ENCODE measurements around the gene DIO2. TPM values are rescaled to one million over a fixed set of nuclear protein-coding genes. Genes with fewer than 3 reads are reported as not detected.

The DIO2 gene
- total RNA-seq, 1 experiment from 2014 or later: 16.0 TPM

DNA sequence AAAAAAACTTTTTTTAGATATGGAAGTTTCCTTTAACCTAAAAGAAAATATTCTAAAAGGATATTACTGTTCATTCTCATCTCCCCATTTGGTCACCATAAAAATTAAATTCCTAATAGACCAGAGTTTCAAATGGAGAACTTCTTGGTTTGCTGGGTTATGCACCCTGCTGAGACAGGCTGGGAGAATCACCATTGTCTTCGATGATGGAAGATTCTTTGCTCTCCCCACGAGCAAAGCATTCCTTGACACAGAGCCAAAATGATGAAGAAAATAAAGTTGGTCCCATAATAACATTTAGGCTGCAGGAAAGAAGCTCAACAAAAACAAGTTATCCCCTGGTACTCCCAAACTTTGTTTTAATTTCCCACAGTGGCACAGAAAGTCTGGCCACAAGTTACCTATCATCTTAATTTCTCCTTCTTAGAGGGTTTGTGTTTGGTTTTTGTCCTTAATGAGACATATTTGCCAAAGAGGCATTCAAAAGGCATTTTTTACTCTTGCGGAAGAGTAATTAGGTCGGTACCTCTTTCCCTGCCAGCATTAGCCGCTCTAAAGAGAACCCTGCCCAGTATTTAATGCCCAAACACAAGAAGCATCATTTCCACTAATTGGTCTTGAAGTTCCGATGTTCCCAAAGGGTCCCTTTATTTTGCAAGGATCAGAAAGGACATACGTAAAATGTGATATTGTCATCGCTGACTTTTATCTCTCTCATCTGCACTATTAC is 4.8 kb downstream of the DIO2 start:
- Histone ChIP-seq H3K4me3 (no peak overlapping the region), H3K36me3 (no peaks in the 10 kb centered on the region), H3K27ac (no peak overlapping the region), H3K27me3 (no peaks in the 10 kb centered on the region), H3K4me1 (no peaks in the 10 kb centered on the region), H3K9me3 (replicated peaks) (no peaks in the 10 kb centered on the region)
- no peak for DNase-seq

DNA sequence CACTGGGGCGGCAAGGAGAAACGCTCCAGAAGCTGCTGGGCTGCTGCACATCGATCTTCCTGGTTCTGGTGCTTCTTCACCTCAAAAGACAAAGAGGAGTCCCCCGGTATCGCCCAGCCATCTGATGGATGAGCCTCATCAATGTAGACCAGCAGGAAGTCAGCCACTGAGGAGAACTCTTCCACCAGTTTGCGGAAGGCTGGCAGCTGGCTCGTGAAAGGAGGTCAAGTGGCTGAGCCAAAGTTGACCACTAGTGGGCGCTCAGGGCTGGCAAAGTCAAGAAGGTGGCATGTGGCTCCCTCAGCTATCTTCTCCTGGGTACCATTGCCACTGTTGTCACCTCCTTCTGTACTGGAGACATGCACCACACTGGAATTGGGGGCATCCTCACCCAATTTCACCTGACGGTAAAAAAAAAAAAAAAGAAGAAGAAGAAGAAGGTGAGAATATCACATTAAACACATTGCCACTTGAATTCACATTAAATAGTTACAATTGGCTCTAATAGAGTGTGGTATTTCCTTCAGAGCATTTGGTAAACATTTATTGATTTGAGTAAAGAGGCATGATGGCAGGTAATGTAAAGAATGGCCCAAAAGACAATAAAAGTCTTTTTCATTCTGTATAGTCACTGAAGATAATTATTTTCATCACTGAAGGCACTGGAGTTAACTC is 8.3 kb downstream of the DIO2 start:
- peak in 1 of 2 experiments; percentile 12 for DNase-seq
- H3K4me3 ChIP-seq: no peak overlapping the region
- H3K4me1 ChIP-seq: no peaks in the 10 kb centered on the region
- no peak overlapping the region for H3K27ac ChIP-seq
- H3K9me3 ChIP-seq (replicated peaks): no peaks in the 10 kb centered on the region
- H3K27me3 ChIP-seq: no peaks in the 10 kb centered on the region
- 0 out of 2 replicates have a peak, but pooled peaks cover 5% of the 10 kb centered on the region for H3K36me3 ChIP-seq

DNA sequence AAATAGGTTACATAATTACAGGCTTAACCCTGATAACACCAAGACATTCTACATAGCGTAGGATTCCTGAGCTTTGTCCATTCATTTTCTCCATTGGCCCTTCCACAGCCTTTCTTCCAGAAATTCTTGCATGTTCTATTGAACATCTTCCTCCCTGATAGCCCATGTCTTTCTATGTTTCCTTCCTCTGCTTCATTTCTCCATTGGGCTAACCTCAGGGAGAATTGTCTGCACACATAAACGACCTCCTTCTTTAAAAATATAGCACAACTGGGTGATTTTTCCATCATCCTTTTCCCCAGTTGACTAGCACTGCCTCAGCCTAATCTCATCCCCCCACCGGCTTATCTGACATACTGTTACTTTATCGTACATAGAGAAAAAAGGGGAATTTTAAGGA is 11.2 kb downstream of the DIO2 start:
- no peaks in the 10 kb centered on the region for H3K4me1 ChIP-seq
- 0 out of 2 replicates have a peak, but pooled peaks cover 5% of the 10 kb centered on the region for H3K36me3 ChIP-seq
- no peaks in the 10 kb centered on the region for H3K9me3 ChIP-seq (replicated peaks)
- DNase-seq: no peak
- no peaks in the 10 kb centered on the region for H3K27me3 ChIP-seq
- H3K27ac ChIP-seq: no peak overlapping the region
- H3K4me3 ChIP-seq: no peak overlapping the region

DNA sequence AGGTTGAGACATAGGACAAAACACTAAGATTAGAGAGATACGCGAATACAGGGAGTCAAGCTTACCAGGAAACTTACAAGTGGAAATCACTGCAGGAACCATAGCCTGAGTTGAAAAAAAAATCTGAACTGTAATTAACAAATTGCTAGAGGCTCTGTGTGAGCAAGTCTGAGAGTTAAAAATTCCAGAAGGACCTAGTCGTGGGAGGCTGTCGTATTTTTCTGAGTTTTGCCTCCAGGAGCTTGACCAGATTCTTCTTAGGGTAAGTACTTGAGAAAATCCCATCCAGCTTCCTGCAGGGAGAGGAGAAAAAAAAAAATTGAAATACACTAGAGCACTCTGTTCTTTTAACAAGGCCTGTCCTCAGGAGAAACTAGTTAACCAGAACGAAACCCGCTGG is 22.7 kb downstream of the DIO2 start:
- Histone ChIP-seq H3K27ac (no peak overlapping the region), H3K9me3 (replicated peaks) (no peaks in the 10 kb centered on the region), H3K4me3 (no peak overlapping the region), H3K36me3 (no peaks in the 10 kb centered on the region), H3K27me3 (no peaks in the 10 kb centered on the region), H3K4me1 (no peaks in the 10 kb centered on the region)
- DNase-seq: no peak

DNA sequence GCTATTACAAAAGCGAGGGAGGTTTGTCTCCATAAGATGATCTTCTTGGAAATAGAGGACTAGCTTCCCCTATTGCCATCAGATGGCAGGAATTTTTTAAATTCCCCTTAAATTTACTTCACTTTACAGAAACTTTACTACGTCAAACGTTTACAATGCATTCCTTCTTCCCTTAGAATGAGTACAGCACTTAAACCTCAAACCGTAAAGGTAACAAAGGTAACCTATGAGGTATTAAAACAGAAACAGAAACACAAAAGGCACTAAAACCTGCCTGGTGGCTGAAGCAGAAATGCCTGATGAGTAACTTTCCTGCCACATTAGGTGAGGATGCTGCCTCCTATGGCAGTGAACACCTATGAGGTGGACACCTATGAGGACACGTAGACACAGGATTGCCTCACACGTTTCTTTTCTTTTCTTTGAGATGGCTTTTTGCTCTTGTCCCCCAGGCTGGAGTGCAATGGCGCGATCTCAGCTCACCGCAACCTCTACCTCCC is 25.0 kb downstream of the DIO2 start:
- Histone ChIP-seq H3K4me3 (no peak overlapping the region), H3K9me3 (replicated peaks) (no peaks in the 10 kb centered on the region), H3K27me3 (no peaks in the 10 kb centered on the region), H3K4me1 (no peaks in the 10 kb centered on the region), H3K36me3 (no peaks in the 10 kb centered on the region), H3K27ac (no peak overlapping the region)
- no peak for DNase-seq

DNA sequence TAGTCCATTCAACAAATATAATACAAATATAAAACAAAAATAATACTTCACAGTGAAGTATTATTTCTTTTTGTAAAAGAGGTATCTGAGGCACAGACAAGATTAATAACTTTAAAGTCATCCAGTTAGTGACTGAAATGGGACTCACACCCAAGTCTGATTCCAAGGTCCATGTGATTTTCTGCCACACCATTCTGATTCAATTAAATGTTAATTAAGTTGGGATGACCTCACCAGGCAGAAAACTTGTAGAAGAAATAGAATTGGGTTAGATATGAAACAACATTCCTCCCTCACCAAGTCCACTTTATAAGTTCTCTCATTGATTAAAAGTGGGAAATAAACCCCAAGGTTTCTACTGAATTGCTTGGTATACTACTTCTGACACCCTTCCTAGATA is 34.4 kb downstream of the DIO2 start:
- H3K4me1 ChIP-seq: peaks cover 2% of the 10 kb centered on the region; the same call in 1 of the 2 replicates
- H3K36me3 ChIP-seq: no peaks in the 10 kb centered on the region
- DNase-seq: no peak
- no peaks in the 10 kb centered on the region for H3K27me3 ChIP-seq
- no peak overlapping the region for H3K27ac ChIP-seq
- H3K4me3 ChIP-seq: no peak overlapping the region
- H3K9me3 ChIP-seq (replicated peaks): no peaks in the 10 kb centered on the region; the same call in 1 of the 2 replicates

DNA sequence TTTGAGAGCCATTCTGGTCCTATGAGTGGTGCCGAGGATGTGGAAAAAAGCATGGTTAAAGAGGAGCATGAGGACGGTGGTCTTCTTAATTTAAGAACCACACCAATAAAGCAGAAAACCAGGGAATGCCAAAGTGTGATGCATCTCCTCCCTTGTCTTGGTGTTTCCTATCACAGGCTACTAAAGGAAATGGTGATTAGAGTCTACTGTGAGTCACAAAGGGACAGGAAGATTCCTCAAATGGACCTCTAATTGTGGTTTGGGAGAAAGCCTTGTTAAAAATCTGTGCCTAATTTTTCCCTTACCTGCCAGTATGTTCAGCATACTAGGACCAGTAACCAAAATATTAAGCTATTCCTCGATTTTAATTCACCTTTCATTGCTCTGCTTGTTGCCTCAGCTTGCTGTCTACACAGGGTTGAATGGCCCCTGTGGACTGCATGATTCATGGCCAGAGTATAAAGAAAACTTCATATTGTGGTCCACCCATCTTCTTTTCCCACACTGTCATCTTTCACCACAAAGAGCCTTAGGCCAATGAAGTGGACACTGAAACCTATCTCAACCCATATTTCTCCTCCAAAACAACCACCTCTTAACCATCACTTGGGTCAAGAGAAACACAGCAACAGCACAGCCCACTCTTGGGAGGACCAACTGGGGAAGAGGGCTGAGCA is 38.8 kb downstream of the DIO2 start:
- DNase-seq: no peak
- H3K4me1 ChIP-seq: peaks cover 2% of the 10 kb centered on the region; the same call in 1 of the 2 replicates
- H3K27ac ChIP-seq: no peak overlapping the region
- no peaks in the 10 kb centered on the region; the same call in 1 of the 2 replicates for H3K9me3 ChIP-seq (replicated peaks)
- H3K4me3 ChIP-seq: no peak overlapping the region
- no peaks in the 10 kb centered on the region for H3K27me3 ChIP-seq
- no peaks in the 10 kb centered on the region for H3K36me3 ChIP-seq

DNA sequence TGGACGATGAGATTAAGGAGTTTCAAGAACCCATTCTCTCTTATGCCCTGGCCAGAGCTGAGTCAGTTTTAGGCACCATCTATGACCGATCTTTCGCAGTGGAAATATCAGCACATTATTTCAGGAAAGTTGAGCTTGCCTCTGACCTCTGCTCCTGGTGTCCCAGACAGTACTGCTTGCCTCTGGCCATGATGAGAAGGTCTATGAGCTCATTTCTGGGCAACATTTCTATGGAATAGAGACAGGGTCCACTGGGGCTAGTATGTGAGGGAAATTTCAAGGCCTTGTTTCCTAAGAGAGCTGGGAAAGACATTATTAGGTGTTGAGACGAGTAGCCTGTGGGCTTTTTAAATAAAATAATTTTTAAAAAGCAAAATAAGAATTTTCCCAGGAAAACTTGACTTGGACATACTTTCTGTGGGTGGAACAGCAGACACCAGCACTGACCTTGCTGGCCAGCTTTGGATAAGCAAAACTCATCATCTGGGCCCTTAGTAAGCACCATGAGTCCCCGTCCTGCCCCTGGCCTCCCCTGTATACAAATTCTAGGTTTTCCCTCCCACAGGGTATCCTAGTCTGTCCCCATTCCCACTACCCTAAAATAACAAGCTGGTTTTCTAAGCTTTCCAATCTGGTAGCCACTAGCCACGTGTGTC is 43.4 kb downstream of the DIO2 start:
- Histone ChIP-seq H3K27me3 (no peaks in the 10 kb centered on the region), H3K27ac (no peak overlapping the region), H3K4me1 (no peaks in the 10 kb centered on the region), H3K36me3 (no peaks in the 10 kb centered on the region), H3K9me3 (replicated peaks) (no peaks in the 10 kb centered on the region), H3K4me3 (no peak overlapping the region)
- no peak for DNase-seq

DNA sequence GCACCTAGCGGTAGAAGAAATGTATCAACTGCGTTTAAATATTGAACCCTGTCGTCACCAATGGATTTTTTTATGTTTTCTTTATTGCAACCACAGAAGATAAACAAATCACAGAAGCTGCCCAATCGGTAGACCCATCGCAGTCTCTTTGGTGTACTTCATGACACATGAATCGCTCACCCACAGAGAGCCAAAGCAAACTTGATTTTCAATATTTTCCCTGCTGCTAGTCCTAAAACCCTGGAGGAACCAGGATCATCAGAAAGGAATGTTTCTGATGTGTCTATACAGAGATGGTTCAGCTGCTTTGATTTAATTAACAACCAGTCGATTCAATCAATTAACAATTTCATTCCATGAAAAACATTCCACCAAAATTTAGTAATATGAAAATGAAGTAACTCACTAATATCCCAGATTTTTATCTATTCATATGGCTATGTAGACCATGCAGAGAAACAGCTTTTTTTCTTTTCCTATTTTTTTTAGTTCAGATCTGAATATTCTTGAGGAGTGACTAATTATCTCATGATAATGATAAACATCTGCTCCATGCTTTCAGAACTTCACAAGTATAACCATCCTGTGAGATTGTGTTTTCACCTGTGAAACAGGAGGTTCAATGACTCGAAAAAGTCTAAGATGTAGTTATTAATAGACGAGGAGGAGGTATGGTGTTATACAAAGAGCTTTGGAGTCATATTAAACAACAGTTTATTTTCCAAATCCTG is 46.1 kb downstream of the DIO2 start:
- Histone ChIP-seq H3K9me3 (replicated peaks) (no peaks in the 10 kb centered on the region), H3K27me3 (no peaks in the 10 kb centered on the region), H3K4me3 (no peak overlapping the region), H3K4me1 (no peaks in the 10 kb centered on the region), H3K27ac (no peak overlapping the region), H3K36me3 (no peaks in the 10 kb centered on the region)
- no peak for DNase-seq

DNA sequence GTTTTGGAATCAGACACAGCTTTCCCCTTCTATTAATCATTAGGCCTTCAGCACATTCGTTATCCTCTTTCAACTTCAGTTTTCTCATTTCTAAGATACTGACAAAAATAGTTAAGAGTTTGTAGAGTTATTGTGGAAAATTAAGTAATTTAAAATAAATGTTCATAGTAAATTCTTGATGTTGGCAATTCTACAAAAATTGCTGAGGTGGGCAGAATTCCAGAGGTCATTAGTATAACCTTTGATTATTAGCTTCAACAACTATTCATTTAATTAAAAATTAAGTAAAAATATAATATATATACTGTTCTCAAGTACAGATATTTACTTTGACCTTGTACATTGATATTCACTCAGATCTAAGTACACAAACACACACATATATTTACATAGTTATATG is 58.5 kb downstream of the DIO2 start:
- Histone ChIP-seq H3K27me3 (no peaks in the 10 kb centered on the region), H3K4me1 (no peaks in the 10 kb centered on the region), H3K9me3 (replicated peaks) (no peaks in the 10 kb centered on the region; the same call in 1 of the 2 replicates), H3K27ac (no peak overlapping the region), H3K4me3 (no peak overlapping the region), H3K36me3 (no peaks in the 10 kb centered on the region)
- DNase-seq: no peak

DNA sequence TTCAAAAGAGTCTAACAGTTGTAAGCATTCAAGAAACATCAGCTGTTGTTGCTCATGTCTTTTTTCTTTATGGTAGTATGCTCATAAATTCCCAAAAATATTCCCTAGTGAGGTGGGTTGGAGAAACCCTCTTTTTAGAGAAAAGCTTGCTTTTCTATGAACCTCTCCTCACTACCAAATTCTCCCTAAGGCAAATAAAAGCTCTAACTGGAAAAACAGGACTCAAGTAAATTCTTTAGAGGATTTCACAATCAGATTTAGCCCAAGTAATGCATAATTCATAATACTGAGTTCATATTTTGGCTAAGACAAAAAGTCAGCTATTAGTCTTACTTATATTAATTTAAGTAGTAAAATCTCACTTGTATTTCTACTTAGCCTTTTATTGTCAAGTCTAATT is 59.1 kb downstream of the DIO2 start:
- no peak for DNase-seq

DNA sequence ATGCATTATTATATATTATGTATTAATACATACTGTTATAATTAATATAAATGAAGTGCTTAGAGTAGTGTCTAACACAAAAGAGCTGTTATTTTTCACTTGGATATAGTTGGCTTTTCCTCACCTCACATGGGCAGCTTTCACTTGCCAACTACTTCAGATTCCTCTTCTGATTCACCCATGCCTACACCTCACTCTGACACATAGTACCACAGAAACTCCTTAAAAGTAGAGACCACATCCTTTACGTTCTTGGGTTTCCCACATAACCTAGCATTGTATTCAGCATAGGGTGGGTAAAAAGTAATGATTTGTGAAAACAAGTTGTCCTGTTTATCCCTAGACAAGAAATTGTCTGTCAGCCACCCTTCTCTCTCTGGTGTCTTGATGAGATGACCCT is 61.0 kb downstream of the DIO2 start:
- no peak overlapping the region for H3K4me3 ChIP-seq
- H3K4me1 ChIP-seq: no peaks in the 10 kb centered on the region
- no peaks in the 10 kb centered on the region for H3K36me3 ChIP-seq
- no peak for DNase-seq
- no peaks in the 10 kb centered on the region; the same call in 1 of the 2 replicates for H3K9me3 ChIP-seq (replicated peaks)
- no peak overlapping the region for H3K27ac ChIP-seq
- no peaks in the 10 kb centered on the region for H3K27me3 ChIP-seq

More for the DNA sequence above, 59.1 kb downstream of the DIO2 start:
- Histone ChIP-seq H3K36me3 (no peaks in the 10 kb centered on the region), H3K4me1 (no peaks in the 10 kb centered on the region), H3K9me3 (replicated peaks) (no peaks in the 10 kb centered on the region; the same call in 1 of the 2 replicates), H3K27ac (no peak overlapping the region), H3K4me3 (no peak overlapping the region), H3K27me3 (no peaks in the 10 kb centered on the region)

All from SJCRH30 (cell line).